B cell (primary cell): ENCODE results near the gene CADM2.

ENCODE experiments used
- CTCF ChIP-seq: fragments of 200-600 bp; IDR thresholded peaks from one replicate; pipeline ENCODE4 v1.8.0; 2022; ENCODE audit warnings: antibody characterized with exemption, mild to moderate bottlenecking
- EZH2 ChIP-seq: IDR thresholded peaks from 2 replicates; pipeline ENCODE4 v1.6.1; 2012; ENCODE audit warnings: borderline replicate concordance, low read depth, mild to moderate bottlenecking, moderate library complexity, low read length; ENCODE audit not compliant: insufficient read depth, poor library complexity, severe bottlenecking

- TF ChIP-seq CTCF (no peak), EZH2 (no peak)
Measured at GRCh38 chr3:85838921-85839320, 880.1 kb downstream of the CADM2 start.
